RWPE2 (cell line): ENCODE results near the gene MGRN1.

Experiments used
- ATAC-seq: fragments of 200-7000 bp; cut with Tn5 transposase; 3 replicates; pipeline ENCODE4 v1.9.1; 2021; ENCODE audit warnings: low read depth
- DNase-seq: peaks from one replicate; pipeline ENCODE4 v3.0.0-alpha.2; 2020; ENCODE audit warnings: low spot score
- H3K27ac ChIP-seq: fragments of 450-650 bp; 2 replicates; pipeline ENCODE4 v1.5.1; 2017; ENCODE audit warnings: mild to moderate bottlenecking; ENCODE audit not compliant: poor library complexity, severe bottlenecking
- H3K27me3 ChIP-seq: fragments of 250-450 bp; sonication (Bioruptor Pico); 2 replicates; pipeline ENCODE4 v1.5.1; 2021; ENCODE audit warnings: mild to moderate bottlenecking, moderate library complexity; ENCODE audit not compliant: insufficient read depth, poor library complexity, severe bottlenecking
- H3K36me3 ChIP-seq: fragments of 250-450 bp; sonication (Bioruptor Pico); 2 replicates; pipeline ENCODE4 v1.5.1; 2020; ENCODE audit warnings: low read depth, mild to moderate bottlenecking, moderate library complexity
- H3K4me1 ChIP-seq: fragments of 250-450 bp; sonication (Bioruptor Pico); 2 replicates; pipeline ENCODE4 v1.5.1; 2021; ENCODE audit warnings: mild to moderate bottlenecking, moderate library complexity; ENCODE audit not compliant: insufficient read depth, poor library complexity, severe bottlenecking
- H3K4me3 ChIP-seq: fragments of 250-450 bp; sonication (Bioruptor Pico); 2 replicates; pipeline ENCODE4 v1.5.1; 2021; ENCODE audit warnings: mild to moderate bottlenecking, moderate library complexity; ENCODE audit not compliant: severe bottlenecking
- H3K9me3 ChIP-seq: fragments of 250-450 bp; sonication (Bioruptor Pico); 2 replicates; pipeline ENCODE4 v1.5.1; 2021; ENCODE audit warnings: mild to moderate bottlenecking, moderate library complexity; ENCODE audit not compliant: severe bottlenecking
- TF ChIP-seq, protein P1 (sequence below): fragments of 450-650 bp; IDR thresholded peaks from one replicate; pipeline ENCODE4 v1.5.1; 2017; ENCODE audit warnings: mild to moderate bottlenecking, moderate library complexity; ENCODE audit not compliant: poor library complexity, severe bottlenecking

Gene MGRN1

DNA sequence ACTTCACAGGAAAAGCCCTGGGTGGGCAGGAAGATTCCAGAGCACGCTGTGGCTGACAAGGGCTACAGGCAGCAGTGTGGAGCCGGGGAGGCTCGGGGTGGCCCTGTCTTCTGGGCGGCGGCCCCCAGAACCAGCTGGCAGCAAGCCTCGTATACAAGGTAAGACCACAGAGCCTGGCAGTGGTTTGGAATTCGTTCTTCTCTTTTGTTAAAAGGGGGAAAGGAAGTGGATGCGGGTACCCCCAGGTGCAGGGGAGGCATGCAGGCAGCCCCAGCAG lies 16.0 kb upstream of the MGRN1 start:
- TF ChIP-seq, protein P1, sequence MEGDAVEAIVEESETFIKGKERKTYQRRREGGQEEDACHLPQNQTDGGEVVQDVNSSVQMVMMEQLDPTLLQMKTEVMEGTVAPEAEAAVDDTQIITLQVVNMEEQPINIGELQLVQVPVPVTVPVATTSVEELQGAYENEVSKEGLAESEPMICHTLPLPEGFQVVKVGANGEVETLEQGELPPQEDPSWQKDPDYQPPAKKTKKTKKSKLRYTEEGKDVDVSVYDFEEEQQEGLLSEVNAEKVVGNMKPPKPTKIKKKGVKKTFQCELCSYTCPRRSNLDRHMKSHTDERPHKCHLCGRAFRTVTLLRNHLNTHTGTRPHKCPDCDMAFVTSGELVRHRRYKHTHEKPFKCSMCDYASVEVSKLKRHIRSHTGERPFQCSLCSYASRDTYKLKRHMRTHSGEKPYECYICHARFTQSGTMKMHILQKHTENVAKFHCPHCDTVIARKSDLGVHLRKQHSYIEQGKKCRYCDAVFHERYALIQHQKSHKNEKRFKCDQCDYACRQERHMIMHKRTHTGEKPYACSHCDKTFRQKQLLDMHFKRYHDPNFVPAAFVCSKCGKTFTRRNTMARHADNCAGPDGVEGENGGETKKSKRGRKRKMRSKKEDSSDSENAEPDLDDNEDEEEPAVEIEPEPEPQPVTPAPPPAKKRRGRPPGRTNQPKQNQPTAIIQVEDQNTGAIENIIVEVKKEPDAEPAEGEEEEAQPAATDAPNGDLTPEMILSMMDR: no peak
- H3K9me3 ChIP-seq: no peaks in the 10 kb centered on the region
- no peak for ATAC-seq
- H3K4me3 ChIP-seq: no peak overlapping the region
- H3K4me1 ChIP-seq: peaks cover 3% of the 10 kb centered on the region
- no peak for DNase-seq
- no peaks in the 10 kb centered on the region for H3K27me3 ChIP-seq
- H3K36me3 ChIP-seq: no peaks in the 10 kb centered on the region
- H3K27ac ChIP-seq: no peak overlapping the region

DNA sequence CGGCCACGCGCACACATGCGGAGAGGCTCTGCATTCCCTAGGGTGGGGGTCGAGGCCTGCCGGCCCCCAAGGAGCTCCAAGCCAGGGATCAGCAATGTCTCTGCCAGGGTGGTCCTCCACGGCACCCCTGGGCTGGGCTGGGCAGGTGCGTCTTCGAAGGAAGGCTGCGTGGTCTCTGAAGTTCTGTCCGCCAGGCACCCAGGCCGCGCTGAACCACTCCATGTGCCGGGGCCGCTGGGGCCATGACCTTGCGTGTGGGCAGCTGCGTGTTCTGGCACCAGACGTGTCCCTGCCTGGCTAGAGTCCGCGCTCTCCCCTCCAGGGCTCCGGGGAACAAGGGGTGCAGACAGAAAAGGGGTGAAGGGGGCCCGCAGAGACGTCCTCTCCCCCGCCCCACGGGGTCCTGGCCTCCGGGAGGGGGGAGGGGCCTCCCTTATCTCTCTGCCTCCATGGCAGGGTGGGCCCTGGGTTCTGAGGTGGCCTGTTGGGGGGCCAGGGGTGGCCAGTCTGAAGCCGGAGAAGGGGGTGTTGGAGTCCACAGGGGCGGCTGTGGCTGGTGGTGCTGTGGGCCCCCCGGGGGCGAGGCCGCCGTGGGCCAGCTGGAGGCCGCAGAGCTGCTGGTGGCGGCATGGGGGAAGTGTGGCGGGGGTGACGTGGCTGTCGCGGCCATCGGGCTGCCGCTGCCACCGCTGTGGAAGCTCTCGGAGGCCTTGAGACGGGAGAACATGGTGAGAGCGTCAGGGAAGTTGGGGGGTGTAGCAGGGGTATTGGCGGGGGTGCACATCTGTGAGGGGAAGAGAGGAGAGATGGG lies 15.2 kb upstream of the MGRN1 start:
- TF ChIP-seq, protein P1: no peak
- H3K4me1 ChIP-seq: peaks cover 3% of the 10 kb centered on the region
- no peak for ATAC-seq
- H3K27me3 ChIP-seq: no peaks in the 10 kb centered on the region
- no peaks in the 10 kb centered on the region for H3K36me3 ChIP-seq
- no peaks in the 10 kb centered on the region for H3K9me3 ChIP-seq
- no peak for DNase-seq
- H3K4me3 ChIP-seq: no peak overlapping the region
- H3K27ac ChIP-seq: no peak overlapping the region

DNA sequence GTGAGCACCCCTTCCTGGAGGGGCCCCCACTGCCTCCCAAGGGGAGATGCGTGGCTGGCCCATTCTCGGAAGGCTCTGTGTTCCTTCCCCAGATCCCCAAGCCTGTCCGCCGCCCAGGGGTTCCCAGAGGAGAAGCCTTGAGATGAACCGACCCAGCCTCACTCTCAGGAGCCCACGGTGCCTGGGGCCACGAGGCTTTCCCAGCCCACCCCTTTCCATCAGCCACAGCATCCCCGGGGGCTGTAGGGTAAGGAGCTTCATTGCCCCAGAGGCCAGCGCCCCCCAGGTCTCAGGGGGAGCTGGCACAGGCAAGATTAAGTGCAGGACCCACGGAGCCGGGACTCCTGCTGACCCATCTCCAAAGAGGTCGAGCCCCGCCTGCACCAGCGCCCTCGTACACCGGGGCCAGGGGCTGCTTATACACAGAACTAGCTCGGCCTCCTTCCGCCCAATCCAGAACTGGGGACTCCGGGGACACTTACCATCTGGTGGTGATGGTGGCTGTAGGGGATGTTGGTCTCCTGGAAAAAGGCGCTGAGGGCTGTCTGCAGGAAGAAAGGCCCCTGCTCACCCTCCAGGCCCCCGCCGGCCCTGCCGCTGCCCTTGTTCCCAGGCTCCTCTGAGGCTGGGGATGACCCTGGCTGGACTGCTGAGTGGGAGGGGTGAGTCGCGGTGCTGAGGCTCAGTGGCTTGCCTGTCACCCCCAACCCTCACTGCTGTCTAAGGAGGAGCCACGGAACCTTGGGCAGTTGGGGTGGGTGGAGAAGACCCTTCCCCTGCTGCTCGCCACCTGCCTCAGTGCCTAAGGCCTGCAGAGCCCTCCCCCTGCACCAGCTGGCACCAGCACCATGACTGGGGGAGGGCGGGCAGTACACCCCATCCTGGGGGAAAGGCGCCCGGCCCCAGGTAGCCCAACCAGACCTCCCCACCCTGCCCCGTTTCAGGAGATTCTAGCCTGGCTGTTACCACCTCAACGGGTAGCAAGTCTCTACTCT lies 14.3 kb upstream of the MGRN1 start:
- no peak overlapping the region for H3K4me3 ChIP-seq
- TF ChIP-seq, protein P1: no peak
- no peaks in the 10 kb centered on the region for H3K36me3 ChIP-seq
- H3K27ac ChIP-seq: no peak overlapping the region
- H3K9me3 ChIP-seq: no peaks in the 10 kb centered on the region
- no peak for DNase-seq
- no peaks in the 10 kb centered on the region for H3K27me3 ChIP-seq
- ATAC-seq: no peak
- H3K4me1 ChIP-seq: peaks cover 3% of the 10 kb centered on the region

DNA sequence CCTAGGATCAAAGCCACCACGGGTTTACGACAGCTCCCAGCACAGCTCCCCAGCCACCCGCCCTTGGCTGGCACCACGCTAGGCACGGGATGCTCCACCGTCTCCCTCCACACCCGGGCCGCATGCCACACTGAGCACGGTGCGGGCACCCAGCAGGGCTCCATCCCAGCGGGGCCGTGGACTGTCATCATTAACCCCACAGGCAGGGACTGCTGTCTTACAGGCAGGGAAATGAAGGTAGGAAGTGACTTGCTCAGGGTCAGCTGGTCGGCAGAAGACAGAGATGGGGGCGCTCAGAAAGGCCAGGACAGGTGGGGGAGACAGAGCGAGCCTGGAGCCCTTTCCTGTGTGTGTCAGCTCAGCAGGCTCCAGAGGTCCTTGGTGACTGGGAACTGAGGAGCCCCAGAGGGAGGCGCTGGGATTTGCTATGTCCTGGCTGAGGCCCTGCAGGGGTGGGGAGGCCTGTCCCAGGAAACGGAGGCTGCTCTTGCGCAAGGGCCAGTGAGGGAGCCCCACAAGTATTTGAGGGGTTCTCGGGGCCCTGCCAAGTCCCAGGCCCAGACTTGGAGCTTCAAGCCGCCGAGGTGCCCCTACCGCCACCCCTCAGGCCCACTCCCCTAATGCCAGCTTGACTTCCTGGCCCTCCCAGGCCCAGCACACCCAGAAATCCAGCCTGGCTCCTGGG lies 13.1 kb upstream of the MGRN1 start:
- H3K36me3 ChIP-seq: no peaks in the 10 kb centered on the region
- no peaks in the 10 kb centered on the region for H3K27me3 ChIP-seq
- TF ChIP-seq, protein P1: no peak
- DNase-seq (no peak), ATAC-seq (no peak)
- H3K4me3 ChIP-seq: no peak overlapping the region
- peak overlapping the region; percentile 64 for H3K27ac ChIP-seq
- no peaks in the 10 kb centered on the region for H3K9me3 ChIP-seq
- H3K4me1 ChIP-seq: peaks cover 6% of the 10 kb centered on the region
